Pons (tissue), 1 donor: ENCODE data around the gene OR8B3.

Source experiments
- DNase-seq: peaks from one replicate; pipeline ENCODE4 v3.0.0-alpha.2; 2016; ENCODE audit warnings: low spot score

OR8B3 gene

GRCh38 chr11:124359566-124359965 lies 39.3 kb downstream of the OR8B3 start:
- DNase-seq: no peak

- no peak for DNase-seq
Measured at GRCh38 chr11:124346311-124346955, 52.4 kb downstream of the OR8B3 start.
